WTC11 (cell line): Measurements from ENCODE around the gene ADA. TPM values are rescaled to one million over a fixed set of nuclear protein-coding genes. Genes with fewer than 3 reads are reported as not detected.

Experiments
- ATAC-seq: fragments of 200-7000 bp; cut with Tn5 transposase; 2 replicates; pipeline ENCODE4 v1.10.0; 2021; ENCODE audit warnings: mild to moderate bottlenecking, moderate library complexity
- CTCF ChIA-PET: fragments of 300-600 bp; sonication (Branson Sonifier 250); formaldehyde crosslinking; loops from one replicate; lab custom pipeline; 2021; ENCODE audit warnings: antibody characterized with exemption; lab: Charles Lee
- POLR2A ChIA-PET: fragments of 350-600 bp; sonication (Branson Sonifier 250); formaldehyde crosslinking; loops from one replicate; lab custom pipeline; 2021; ENCODE audit warnings: antibody characterized with exemption; lab: Charles Lee
- DNase-seq: peaks from one replicate; pipeline ENCODE4 v3.0.0; 2021; ENCODE audit warnings: low spot score
- H3K27ac Mint-ChIP-seq: 2 replicates; pipeline ENCODE4 v1.8.0; 2021; ENCODE audit warnings: mixed read lengths
- H3K27me3 Mint-ChIP-seq: 2 replicates; pipeline ENCODE4 v1.8.0; 2021; ENCODE audit warnings: low read depth, mild to moderate bottlenecking, moderate library complexity, mixed read lengths
- H3K36me3 Mint-ChIP-seq: 2 replicates; pipeline ENCODE4 v1.8.0; 2021; ENCODE audit warnings: mixed read lengths
- H3K4me1 Mint-ChIP-seq: 2 replicates; pipeline ENCODE4 v1.8.0; 2022; ENCODE audit warnings: mixed read lengths
- H3K4me3 Mint-ChIP-seq: 2 replicates; pipeline ENCODE4 v1.8.0; 2021; ENCODE audit warnings: mild to moderate bottlenecking, moderate library complexity, mixed read lengths
- H3K9me3 Mint-ChIP-seq: 2 replicates; pipeline ENCODE4 v1.8.0; 2021; ENCODE audit warnings: mixed read lengths
- AFF4 ChIP-seq: sonication (generic); formaldehyde crosslinking; IDR thresholded peaks from 2 replicates; pipeline ENCODE4 v1.8.1; 2023; ENCODE audit warnings: mild to moderate bottlenecking, missing genetic modification reagents, borderline replicate concordance
- ATF1 ChIP-seq: sonication (generic); formaldehyde crosslinking; IDR thresholded peaks from 2 replicates; pipeline ENCODE4 v1.8.1; 2023; ENCODE audit warnings: mild to moderate bottlenecking, moderate library complexity, missing genetic modification reagents
- CREB1 ChIP-seq: sonication (generic); formaldehyde crosslinking; IDR thresholded peaks from 2 replicates; pipeline ENCODE4 v1.8.0; 2023; ENCODE audit warnings: mild to moderate bottlenecking, missing genetic modification reagents
- CTCF ChIP-seq: fragments of 200-600 bp; IDR thresholded peaks from 2 replicates; pipeline ENCODE4 v1.8.0; 2022; ENCODE audit warnings: antibody characterized with exemption
- EMX1 ChIP-seq: fragments of 250-450 bp; sonication (Bioruptor Pico); IDR thresholded peaks from 2 replicates; pipeline ENCODE4 v1.8.0; 2021; ENCODE audit warnings: mild to moderate bottlenecking
- ETV6 ChIP-seq: sonication (generic); formaldehyde crosslinking; IDR thresholded peaks from 2 replicates; pipeline ENCODE4 v1.8.1; 2022; ENCODE audit warnings: mild to moderate bottlenecking, missing genetic modification reagents
- FOXP1 ChIP-seq: sonication (generic); formaldehyde crosslinking; IDR thresholded peaks from 2 replicates; pipeline ENCODE4 v1.8.0; 2022; ENCODE audit warnings: missing genetic modification reagents, mild to moderate bottlenecking, moderate library complexity, borderline replicate concordance
- GTF2I ChIP-seq: fragments of 250-450 bp; sonication (Bioruptor Pico); conservative IDR thresholded peaks from 2 replicates; pipeline ENCODE4 v1.4.0; 2021; ENCODE audit warnings: mild to moderate bottlenecking
- JAZF1 ChIP-seq: fragments of 250-450 bp; sonication (Bioruptor Pico); IDR thresholded peaks from 2 replicates; pipeline ENCODE4 v1.9.0; 2021; ENCODE audit warnings: moderate library complexity, mild to moderate bottlenecking, inconsistent platforms
- MXD4 ChIP-seq: fragments of 250-450 bp; sonication (Bioruptor Pico); IDR thresholded peaks from 2 replicates; pipeline ENCODE4 v1.8.0; 2021; ENCODE audit warnings: mild to moderate bottlenecking, moderate library complexity, borderline replicate concordance
- OVOL2 ChIP-seq: fragments of 250-450 bp; sonication (Bioruptor Pico); IDR thresholded peaks from 2 replicates; pipeline ENCODE4 v1.9.0; 2021; ENCODE audit warnings: mild to moderate bottlenecking, borderline replicate concordance
- PRDM15 ChIP-seq: sonication (generic); formaldehyde crosslinking; IDR thresholded peaks from 2 replicates; pipeline ENCODE4 v1.8.0; 2022; ENCODE audit warnings: missing genetic modification reagents
- SMAD3 ChIP-seq: sonication (generic); formaldehyde crosslinking; IDR thresholded peaks from 2 replicates; pipeline ENCODE4 v1.8.0; 2022; ENCODE audit warnings: missing genetic modification reagents, mild to moderate bottlenecking, borderline replicate concordance
- SMAD4 ChIP-seq: sonication (generic); formaldehyde crosslinking; IDR thresholded peaks from 2 replicates; pipeline ENCODE4 v1.8.0; 2022; ENCODE audit warnings: mild to moderate bottlenecking, missing genetic modification reagents
- TP53 ChIP-seq: sonication (generic); formaldehyde crosslinking; IDR thresholded peaks from 2 replicates; pipeline ENCODE4 v1.8.1; 2023; ENCODE audit warnings: mild to moderate bottlenecking, missing genetic modification reagents
- ZNF512 ChIP-seq: sonication (generic); formaldehyde crosslinking; IDR thresholded peaks from 2 replicates; pipeline ENCODE4 v1.8.1; 2022; ENCODE audit warnings: missing genetic modification reagents, borderline replicate concordance
- total RNA-seq: library from RNA; stranded (reverse); gene quantifications from 3 replicates; pipeline ENCODE4 v1.2.3, GENCODE V29; 2021

The ADA gene
- total RNA-seq, 1 experiment from 2014 or later = 19.7 TPM

- TF ChIP-seq ZNF512 (CRISPR knock-in tag) = no peak
- no peak for TF ChIP-seq GTF2I (CRISPR knock-in tag)
- no peak for TF ChIP-seq TP53
- no peak for TF ChIP-seq PRDM15 (CRISPR knock-in tag)
- no peak for TF ChIP-seq SMAD4 (CRISPR knock-in tag)
- TF ChIP-seq SMAD3 (CRISPR knock-in tag) = no peak
Measured at GRCh38 chr20:44633872-44634600, 17.5 kb downstream of the ADA start (continued).

GRCh38 chr20:44633187-44633810, 18.2 kb downstream of the ADA start:
- H3K36me3 Mint-ChIP-seq = 0 out of 2 replicates have a peak, but pooled peaks cover 7% of the 10 kb centered on the region
- H3K27me3 Mint-ChIP-seq = peaks cover 2% of the 10 kb centered on the region; the same call in 1 of the 2 replicates
- 0 out of 2 replicates have a peak, but pooled peaks cover 5% of the 10 kb centered on the region for H3K9me3 Mint-ChIP-seq
- DNase-seq = no peak
- no peak overlapping the region for H3K27ac Mint-ChIP-seq
- CTCF ChIA-PET = interaction anchor here (1.2 to 1.9 kb wide), 2 partner anchors 9 to 50 kb away, joined by 3 to 8 read pairs; no protein-coding TSS in a partner anchor
- no peak for ATAC-seq
- no peak overlapping the region for H3K4me3 Mint-ChIP-seq
- POLR2A ChIA-PET = no interaction called here
- TF ChIP-seq PRDM15 (CRISPR knock-in tag) (no peak), OVOL2 (CRISPR knock-in tag) (no peak), AFF4 (no peak), CTCF (no peak), CREB1 (CRISPR knock-in tag) (no peak), MXD4 (CRISPR knock-in tag) (no peak), ETV6 (CRISPR knock-in tag) (no peak), EMX1 (CRISPR knock-in tag) (no peak), ATF1 (no peak), FOXP1 (CRISPR knock-in tag) (no peak), JAZF1 (no peak), TP53 (no peak)
- H3K4me1 Mint-ChIP-seq = peaks cover 9% of the 10 kb centered on the region
